Activated effector memory CD4-positive, alpha-beta T cell treated with Interleukin-2 at 50 U/mL for 16 hours (primary cell): ENCODE data around the gene CSNK1G1.
"Not testable (repeated sequence)": the region's sequence is repeated elsewhere in the genome, so short reads cannot be mapped to it uniquely, and the experiment has no call there.

Experiments used
- DNase-seq: peaks from one replicate; pipeline ENCODE4 v3.0.0-alpha.2; 2020

CSNK1G1 gene

DNA sequence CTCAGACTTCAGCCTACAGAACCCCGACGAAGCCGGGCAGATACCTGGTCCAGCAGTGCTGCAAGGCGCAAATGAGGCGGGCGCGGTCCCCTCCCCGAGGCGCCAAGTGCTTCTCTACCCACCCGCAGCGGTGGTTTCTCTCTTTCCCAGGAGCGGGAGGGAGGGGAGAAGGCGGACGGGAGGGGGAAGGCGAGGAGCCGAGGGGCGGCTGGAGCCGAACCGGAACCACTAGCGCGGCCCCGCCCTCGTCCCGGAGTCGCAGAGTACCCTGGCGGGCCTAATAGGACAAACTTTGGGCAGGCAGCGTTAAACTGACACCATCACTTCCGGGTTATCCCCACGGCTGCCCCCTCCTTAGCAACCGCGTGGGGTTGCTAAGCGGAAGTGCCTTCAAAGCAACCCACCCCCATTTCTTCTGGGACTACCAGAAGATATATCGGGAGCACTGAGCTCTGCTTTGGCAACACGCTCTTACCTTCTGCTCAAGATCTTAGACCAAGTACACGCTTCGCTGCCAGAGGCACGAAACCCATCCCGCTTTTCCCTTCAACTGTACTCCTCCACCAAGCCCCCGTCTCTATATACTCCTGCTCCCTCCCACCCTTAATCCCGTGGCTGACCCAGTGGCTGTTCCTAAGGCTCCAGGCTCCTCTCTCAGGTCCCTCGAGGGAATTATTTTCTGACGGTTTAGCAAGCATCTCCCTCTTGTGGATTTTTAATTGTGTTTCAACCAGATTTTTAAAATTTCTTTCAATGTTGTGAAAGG, at the start of gene CSNK1G1:
Gene CSNK1G1 (minus strand): TSS at position 230 of the 766 bp plus-strand sequence. CDS start 55,674 bp downstream, outside the sequence.
- peak; percentile 86 for DNase-seq

DNA sequence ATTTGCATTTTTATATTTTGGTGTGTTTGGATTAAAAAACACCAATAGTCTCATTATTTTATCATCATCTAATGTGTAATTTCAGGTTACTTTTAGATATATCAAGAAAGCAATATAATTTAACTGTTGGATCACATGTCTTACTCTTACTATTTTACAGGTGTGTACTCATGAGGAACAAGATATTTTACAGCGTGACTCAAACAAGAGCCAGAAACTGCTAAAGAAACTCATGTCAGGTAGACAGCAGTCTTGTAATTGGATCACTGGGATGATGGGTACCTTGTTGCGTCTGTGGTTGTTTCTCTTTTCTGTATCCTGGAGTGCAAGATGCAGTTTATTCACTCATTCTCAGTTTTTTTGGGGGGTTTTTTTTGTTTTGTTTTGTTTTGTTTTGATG, 44.6 kb upstream of the CSNK1G1 start:
- DNase-seq, result no peak

DNA sequence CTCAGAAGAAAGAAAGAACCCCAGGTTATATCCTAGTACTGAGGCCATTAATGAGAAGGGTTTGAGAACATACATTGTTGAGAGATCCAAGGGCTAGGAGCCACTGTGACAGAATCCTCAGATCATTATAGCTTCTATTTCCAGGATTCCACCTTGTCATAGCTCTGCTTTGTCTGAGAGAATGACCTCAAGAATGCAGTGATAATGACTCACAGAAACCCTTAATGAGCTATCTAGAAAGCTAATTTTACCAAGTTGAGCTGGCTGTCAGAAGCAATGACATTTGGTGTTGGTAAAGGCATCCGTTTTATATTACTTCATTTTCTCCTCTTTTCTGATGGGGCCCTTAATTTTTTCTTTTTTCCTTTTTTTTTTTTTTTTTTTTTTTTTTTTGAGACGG, 42.6 kb upstream of the CSNK1G1 start:
- no peak for DNase-seq

DNA sequence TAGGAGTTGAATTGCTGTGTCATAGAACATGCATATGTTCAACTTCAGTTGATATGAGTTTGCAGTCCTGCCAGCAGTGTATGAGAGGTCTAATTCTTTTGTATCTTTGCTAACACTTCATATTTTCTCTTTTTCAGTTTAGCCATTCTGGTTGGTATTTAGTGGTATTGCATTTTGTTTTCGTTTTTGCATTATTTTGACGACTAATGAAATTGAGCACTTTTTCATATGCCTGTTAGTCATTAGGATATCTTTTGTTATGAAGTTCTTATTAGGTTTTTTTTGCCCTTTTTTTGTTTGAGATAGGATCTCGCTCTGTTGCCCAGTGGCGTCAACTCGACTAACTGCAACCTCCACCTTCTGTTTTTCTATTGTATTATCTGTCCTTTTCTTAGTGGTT, 40.8 kb upstream of the CSNK1G1 start:
- DNase-seq, result no peak

DNA sequence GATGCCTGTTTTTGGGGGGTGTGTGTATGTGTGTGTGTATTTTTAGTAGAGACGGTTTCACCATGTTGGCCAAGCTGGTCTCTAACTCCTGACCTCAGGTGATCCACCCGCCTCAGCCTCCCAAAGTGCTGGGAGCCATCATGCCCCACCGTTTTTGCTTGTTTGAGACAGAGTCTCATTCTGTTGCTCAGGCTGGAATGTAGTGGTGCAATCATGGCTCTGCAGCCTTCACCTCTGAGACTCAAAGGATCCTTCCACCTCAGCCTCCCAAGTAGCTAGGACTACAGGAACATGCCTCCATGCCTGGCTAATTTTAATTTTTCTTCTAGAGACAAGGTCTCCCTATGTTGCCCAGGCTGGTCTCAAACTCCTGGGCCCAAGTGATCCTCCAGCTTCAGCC, 36.5 kb upstream of the CSNK1G1 start:
- DNase-seq, result not testable (repeated sequence)

DNA sequence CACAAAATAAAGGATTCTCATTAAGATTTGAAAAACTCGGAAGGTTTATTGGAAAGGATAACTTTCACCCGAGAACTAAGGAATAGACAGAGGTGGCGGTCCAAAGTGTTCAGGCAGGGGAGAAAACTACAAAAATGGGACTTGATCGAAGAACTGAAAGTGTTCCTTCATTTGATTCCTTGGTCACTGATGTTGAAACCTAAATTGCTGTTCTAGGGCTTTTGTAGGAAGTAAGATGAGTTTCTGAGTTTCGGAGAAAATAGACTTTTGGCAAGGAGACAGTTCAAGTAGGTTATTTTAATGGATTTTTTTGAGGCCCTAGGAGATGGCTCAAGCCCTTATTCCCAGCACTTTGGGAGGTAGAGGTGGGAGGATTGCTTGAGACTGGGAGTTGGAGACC, 33.1 kb upstream of the CSNK1G1 start:
- no peak for DNase-seq

DNA sequence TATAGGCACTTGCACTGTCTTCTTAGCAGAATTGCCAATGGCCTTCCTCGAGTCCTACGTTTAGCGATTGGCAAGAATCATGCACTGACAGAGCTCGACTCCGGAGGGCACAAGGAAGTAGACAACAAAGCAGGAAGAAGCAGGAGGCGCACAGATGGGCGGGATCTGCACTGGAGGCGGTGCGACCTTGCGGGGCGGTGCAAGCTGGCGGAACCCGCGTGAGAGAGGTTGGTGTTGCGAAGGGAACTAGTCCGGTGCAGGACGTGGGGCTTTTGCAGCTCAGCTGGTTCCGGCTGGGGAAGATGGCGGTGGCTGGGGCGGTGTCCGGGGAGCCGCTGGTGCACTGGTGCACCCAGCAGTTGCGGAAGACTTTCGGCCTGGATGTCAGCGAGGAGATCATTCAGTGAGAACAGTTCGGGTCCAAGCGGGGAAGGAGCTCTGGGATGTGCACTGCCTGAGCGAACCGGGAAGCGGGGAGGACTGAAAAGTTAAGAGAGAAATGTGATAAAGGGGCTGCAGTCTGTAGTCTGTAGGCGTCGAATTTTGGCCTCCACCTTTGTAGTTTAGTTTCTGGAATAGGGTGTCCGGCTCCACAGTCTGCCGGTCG, 31.7 kb upstream of the CSNK1G1 start, which contains the start of gene TRIP4:
Gene TRIP4 (plus strand): TSS at position 275 of the 607 bp plus-strand sequence. CDS start 28 bp downstream, at position 303.
- peak; percentile 96 for DNase-seq

DNA sequence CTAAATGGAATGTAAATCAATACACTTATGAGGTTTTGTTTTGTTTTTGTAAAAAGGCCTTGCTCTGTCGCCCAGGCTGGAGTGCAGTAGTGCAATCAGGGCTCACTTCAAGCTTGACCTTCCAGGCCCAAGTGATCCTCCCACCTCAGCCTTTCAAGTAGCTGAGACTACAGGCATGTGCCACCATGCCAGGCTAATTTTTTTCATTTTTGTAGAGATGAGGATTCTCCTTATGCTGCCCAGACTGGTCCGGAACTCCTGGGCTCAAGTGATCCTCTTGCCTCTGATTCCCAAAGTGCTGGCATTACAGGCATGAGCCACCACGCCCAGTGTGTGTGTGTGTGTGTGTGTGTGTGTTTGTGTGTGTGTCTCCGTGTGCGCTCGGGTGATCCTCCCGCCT, 30.3 kb upstream of the CSNK1G1 start:
- no peak for DNase-seq

DNA sequence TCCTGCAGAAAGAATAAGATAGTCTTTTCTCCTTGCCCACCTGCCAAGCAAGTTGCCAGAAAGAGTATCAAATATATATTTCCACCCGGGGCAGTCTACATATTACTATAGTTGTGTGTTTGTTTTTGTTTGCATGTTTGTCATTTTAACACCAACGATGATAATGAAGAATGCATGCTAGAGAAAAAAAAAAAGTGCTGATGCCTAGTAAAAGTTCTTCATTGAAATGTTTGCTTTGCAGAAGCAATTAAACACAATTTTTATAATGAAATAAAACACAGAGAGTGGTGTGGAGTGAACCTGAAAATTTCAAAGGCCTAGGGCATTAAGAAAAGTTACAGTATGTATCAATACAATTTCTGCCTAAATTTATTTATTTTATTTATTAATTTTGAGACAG, 27.8 kb upstream of the CSNK1G1 start:
- DNase-seq, result no peak

DNA sequence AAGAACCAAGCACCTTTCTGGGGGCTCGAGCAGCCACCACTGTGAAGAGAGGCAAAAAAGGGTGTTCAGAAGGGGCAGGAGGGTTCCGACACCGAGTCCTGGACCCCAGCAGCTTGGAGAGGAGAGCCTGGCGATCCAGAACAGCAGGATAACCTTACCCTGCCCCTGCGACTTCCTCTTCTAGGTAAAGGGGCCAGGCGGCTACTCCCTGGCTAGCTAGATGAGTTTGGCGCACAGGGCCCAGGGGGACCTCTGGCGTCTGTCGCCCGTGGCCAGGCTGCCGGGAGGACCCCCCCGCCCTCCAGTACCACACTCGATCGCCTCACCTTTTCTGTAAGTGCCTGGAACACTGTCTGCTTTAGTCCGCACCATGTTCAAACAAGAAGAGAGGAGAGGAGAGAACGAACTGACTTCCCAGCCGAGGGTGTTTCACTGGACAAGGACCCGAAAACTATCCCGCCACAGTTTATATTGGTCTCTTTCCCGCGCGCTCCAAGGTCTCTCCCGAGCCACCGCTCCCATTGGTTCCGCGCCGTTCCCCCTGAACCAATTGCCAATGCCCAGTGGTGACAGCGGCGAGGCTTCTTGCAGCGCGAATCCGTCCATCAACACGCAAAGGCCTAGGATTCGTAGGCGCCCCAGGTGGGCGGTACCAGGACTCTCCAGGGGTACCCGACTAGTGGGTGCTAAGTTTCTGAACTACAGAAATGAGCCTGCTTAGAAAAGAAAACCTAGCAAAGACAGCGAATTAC, 25.2 kb upstream of the CSNK1G1 start, which contains the start of gene PCLAF:
Gene PCLAF (minus strand): TSS at position 442 of the 752 bp plus-strand sequence. CDS start 70 bp downstream, at position 372.
- DNase-seq, result peak; percentile 85

DNA sequence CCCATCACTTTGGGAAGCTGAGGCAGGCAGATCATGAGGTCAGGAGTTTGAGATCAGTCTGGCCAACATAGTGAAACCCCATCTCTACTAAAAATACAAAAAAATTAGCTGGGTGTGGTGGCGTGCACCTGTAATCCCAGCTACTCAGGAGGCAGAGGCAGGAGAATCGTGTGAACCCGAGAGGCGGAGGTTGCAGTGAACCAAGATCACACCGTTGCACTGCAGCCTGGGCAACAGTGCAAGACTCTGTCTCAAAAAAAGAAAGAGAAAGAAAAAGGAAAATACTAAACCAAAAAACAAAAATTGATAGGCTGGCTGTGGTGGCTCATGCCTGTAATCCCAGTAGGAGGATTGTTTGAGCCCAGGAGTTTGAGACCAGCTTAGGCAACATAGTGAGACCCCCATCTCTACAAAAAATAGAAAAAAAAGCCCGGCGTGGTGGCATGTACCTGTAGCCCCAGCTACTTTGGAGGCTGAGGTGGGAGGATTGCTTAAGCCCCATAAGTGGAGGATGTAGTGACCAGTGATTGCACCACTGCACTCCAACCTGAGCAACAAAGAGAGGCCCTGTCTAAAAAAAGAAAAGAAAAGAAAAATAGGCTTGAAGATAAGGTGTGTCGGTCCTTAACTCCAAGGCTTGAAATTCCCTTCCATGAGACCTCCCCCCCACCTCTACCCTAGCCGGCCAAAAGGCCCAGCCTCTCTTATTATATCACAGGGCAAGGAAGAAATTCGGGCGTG, 24.3 kb upstream of the CSNK1G1 start:
- not testable (repeated sequence) for DNase-seq

DNA sequence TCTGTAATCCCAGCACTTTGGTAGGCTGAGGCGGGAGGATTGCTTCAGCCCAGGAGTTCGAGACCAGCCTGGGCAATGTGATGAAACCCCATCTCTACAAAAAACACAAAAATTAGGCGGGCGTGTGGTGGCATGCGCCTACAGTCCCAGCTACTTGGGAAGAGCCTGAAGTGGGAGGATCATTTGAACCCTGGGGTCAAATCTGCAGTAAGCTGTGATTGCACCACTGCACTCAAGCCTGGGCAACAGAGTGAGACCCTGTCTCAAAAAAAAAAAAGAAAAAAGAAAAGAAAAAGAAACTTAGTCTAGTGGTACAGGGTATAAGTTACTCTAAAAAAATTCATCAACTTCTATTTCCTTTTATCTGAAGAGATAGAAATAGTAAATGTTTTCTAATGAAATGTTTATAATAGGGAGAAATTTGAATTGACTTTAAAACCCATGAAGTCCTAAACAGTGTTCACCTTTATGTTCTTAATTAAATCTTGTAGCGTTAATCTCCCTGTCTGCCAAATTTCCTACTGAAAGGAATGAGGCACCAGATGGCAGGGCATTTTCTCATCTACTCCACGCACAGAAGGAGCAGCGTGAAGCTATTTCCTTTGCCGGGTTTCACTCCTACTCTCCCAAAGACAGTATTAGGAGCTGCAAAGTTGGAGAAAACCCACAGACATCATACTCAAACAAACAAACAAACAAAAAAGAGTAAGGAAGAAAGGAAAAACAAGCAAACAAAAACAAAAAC, 23.4 kb upstream of the CSNK1G1 start:
- DNase-seq, result no peak

DNA sequence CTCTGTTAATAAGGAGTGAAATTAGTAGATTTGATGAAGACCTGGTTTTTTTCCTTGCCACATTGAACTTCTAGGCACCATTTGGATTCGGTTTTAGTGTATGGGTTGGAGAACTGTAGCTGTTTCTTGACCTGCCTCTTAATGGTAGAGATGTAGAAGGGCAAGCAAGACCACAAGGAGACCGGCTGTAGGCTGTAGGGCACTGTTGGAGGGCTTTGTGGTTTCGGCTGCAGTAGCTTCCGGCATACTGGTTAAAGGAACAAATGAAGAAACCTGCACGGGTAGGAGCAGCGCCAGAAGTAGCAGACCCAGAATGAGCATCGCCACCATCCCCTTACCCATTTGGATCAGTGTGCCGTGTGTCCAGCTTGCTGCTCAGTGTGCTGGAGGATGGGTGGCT, 17.4 kb upstream of the CSNK1G1 start:
- no peak for DNase-seq

DNA sequence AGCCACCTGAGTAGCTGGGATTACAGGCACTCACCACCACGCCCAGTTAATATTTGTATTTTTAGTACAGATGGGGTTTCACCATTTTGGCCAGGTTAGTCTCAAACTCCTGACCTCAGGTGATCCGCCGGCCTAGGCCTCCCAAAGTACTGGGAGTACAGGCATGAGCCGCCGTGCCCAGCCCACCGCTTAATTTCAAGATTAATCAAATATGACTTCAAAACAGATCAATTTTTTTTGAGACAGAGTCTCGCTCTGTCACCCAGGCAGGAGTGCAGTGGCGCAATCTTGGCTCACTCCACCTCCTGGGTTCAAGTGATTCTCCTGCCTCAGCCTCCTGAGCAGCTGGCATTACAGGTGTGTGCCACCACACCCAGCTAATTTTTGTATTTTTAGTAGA, 15.4 kb upstream of the CSNK1G1 start:
- not testable (repeated sequence) for DNase-seq

DNA sequence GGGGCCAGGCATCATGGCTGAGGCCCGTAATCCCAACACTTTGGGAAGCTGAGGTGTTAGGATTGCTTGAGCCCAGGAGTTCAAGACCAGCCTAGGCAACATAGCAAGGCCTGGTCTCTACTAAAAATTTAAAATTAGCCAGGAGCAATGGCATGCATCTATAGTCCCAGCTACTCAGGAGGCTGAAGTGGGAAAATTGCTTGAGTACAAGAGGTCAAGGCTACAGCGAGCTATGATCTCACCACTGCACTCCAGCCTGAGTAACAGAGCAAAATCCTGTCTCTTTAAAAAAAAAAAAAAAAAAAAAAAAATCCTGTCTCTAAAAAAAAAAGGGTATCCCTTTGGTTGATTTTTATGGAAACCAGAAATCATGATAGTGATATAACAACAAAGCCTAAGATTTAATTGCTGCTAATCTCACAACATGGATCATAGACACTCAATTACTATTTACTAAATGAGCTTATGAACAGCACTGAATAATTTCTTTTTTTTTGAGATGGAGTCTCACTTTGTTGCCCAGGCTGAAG, 13.2 kb upstream of the CSNK1G1 start:
- DNase-seq, result no peak

DNA sequence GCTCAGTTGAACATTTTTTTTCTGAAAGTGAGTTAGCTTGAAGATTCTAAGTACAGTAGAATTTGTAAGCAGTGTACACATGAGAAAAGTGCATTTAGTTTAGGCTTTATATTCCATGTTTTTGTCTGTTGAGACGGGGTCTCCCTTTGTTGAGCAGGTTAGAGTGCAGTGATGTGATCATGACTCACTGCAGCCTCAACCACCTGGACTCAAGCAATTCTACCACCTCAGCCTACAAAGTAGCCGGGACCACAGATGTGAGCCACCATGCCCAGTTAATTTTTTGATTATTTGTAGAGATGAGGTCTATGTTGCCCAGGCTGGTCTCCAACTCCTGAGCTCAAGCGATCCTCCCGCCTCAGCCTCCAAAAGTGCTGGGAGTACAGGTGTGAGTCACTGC, 5.3 kb upstream of the CSNK1G1 start:
- no peak for DNase-seq

DNA sequence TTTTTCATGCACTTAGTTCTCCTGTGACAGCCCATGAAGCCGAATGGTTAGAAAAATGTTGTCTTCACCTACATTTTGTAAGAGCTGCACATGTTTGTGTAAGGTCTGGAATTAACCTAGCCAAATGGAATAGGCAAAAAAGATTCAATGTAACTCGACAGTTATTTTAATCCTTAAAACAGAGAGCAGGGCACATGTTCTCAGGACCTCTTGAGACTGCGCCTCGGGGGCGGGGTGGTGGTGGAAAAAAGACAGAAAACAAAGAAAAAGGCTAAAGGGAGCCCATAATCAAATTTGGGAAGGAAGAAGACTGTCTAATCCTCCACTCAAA, 702 bp upstream of the CSNK1G1 start:
- DNase-seq, result no peak

DNA sequence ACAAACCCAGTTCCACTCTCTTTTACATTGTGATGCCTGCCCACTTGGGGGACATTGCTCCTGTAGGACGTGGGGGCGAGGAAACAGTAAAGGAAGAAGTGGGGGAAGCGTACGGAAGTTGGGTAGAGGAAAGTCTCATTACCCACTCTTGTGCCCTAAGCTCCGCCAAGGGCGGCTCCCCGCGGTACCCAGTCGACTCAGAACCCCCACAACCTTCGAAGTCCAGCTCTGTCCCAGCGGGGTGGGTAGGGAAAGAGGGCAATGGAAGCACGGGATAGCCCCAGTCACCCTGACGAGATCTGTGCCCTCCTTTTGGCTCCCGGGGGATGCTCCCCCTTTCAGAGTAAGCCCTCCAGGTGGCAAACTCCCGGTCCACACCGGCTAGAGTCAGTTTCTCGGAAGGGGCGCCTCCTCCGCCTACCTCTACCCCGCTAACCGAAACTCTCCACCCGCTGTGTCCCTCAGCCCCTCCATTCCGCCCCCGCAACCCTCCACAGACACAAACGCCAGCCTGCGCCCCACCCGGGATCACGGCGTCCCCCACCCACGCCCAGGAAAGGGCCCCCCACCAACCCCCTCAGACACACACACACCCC, 527 bp downstream of the CSNK1G1 start:
- DNase-seq, result no peak

DNA sequence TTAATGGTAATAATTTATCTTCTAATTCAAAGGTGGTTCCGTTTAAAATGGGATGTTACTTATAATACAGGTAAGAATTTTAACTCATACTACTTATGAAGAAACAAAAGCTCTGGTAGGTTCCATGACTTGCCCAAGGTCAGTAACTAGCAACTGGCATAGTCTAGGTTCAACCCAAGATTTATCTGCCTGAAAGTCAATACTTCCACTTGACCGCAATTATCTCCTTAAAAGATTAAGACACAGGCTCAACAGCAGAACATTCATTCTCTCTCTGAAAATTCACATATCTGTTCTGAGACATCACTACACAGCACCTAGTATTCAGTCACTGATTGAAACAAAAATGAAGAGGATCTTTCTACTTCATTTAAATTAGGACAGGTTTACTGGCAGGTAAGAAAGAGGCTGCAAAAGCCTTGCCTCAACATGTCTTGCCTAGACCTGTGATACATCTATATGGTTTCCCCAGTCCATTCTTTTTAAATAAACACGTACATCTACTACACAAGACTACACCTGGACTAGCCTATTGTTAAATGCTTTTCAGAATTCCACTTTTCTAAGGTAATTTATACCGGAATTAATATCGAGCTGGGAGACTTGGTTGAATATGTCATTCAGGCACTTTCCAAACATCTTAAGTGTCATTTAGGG, 1.2 kb downstream of the CSNK1G1 start:
- DNase-seq, result no peak

DNA sequence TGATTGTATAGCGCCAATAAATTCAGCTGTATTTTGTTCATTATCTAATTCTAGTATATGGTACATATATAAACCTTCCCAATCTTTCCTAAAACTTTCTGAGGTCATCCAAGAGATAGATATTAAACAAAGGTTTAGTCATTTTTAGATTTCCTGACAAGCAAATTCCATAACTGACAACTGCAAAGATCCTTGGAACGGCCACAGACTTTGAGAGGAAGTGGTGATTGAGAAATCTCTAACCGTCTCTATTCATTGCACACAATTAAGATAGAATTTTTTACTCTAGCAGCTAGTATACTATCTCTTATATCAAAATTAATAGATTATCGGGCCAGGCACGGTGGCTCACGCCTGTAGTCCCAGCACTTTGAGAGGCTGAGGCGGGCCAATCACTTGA, 4.7 kb downstream of the CSNK1G1 start:
- DNase-seq, result no peak

DNA sequence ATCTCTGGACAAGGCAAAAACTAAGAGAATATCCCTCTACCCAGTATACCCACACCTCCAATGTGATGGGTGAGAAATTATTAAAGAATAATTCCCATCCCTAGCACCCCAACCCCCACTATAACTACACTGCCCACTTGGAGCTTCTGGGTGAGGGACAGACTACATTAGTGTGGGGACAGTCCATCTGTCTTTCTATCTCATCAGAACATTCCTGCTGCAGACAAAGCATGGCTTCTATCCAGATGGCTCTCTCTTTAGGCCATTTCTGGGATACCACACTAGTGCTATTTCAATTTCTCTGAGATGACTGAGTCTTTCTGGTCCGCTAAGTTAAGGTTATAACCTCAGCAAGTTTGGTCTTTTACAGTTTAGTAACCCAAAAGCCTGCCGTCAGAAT, 6.6 kb downstream of the CSNK1G1 start:
- DNase-seq, result no peak
